Liver (tissue), 3 donors: ENCODE measurements around the gene ARSD.

ENCODE experiments used
- ATF3 ChIP-seq: IDR thresholded peaks from 2 replicates; pipeline ENCODE4 v1.6.1; 2016; ENCODE audit warnings: antibody characterized with exemption
- CTCF ChIP-seq: fragments of 150-350 bp; IDR thresholded peaks from 2 replicates; pipeline ENCODE4 v1.5.1; 2017; ENCODE audit warnings: improper control_type of control experiment, low read depth, low read length; ENCODE audit not compliant: missing input control
- EGR1 ChIP-seq, 2 donors: IDR thresholded peaks; 2 replicates each; pipeline ENCODE4 v1.6.1; 2016 to 2018; ENCODE audit warnings: antibody characterized with exemption in 2 of 2, low read depth in 2 of 2
- GABPA ChIP-seq, 2 donors: IDR thresholded peaks in 1 of 2; conservative IDR thresholded peaks in 1 of 2; 2 replicates each; pipeline ENCODE4 v1.6.1; 2016; ENCODE audit warnings: antibody characterized with exemption in 2 of 2, mild to moderate bottlenecking in 1 of 2, moderate library complexity in 1 of 2
- JUND ChIP-seq, 2 donors: IDR thresholded peaks; 2 replicates each; pipeline ENCODE4 v1.6.1; 2016; ENCODE audit warnings: antibody characterized with exemption in 2 of 2
- MAX ChIP-seq: IDR thresholded peaks from 2 replicates; pipeline ENCODE4 v1.6.1; 2016; ENCODE audit warnings: antibody characterized with exemption
- RAD21 ChIP-seq, 2 donors: IDR thresholded peaks; 2 replicates each; pipeline ENCODE4 v1.6.1; 2016; ENCODE audit warnings: antibody characterized with exemption in 2 of 2, mild to moderate bottlenecking in 2 of 2
- REST ChIP-seq: IDR thresholded peaks from 2 replicates; pipeline ENCODE4 v1.6.1; 2016; ENCODE audit warnings: antibody characterized with exemption, mild to moderate bottlenecking
- RXRA ChIP-seq, 2 donors: IDR thresholded peaks; 2 replicates each; pipeline ENCODE4 v1.6.1; 2017 to 2018; ENCODE audit warnings: antibody characterized with exemption in 2 of 2, mild to moderate bottlenecking in 1 of 2
- SP1 ChIP-seq: IDR thresholded peaks from 2 replicates; pipeline ENCODE4 v1.6.1; 2018; ENCODE audit warnings: antibody characterized with exemption, mild to moderate bottlenecking
- TAF1 ChIP-seq: conservative IDR thresholded peaks from 2 replicates; pipeline ENCODE4 v1.6.1; 2016; ENCODE audit warnings: antibody characterized with exemption, mild to moderate bottlenecking
- YY1 ChIP-seq: IDR thresholded peaks from 2 replicates; pipeline ENCODE4 v1.6.1; 2016; ENCODE audit warnings: antibody characterized with exemption, mild to moderate bottlenecking
- TF ChIP-seq, protein P1 (sequence below): IDR thresholded peaks from 2 replicates; pipeline ENCODE4 v1.6.1; 2016; ENCODE audit warnings: antibody characterized with exemption
- donor health status: healthy.
- donor health status: healthy.

- TF ChIP-seq CTCF, result no peak
- TF ChIP-seq RXRA (IDR thresholded peaks at IDR 0.05), result no peak
- TF ChIP-seq TAF1, result no peak
- no peak for TF ChIP-seq EGR1 (IDR thresholded peaks at IDR 0.05; ENCODE audit: low read depth in 2 of 2)
- no peak for TF ChIP-seq MAX
- TF ChIP-seq SP1, result no peak
- TF ChIP-seq ATF3, result no peak
- TF ChIP-seq REST, result no peak
- TF ChIP-seq YY1, result no peak
- no peak for TF ChIP-seq RAD21 (IDR thresholded peaks at IDR 0.05)
- TF ChIP-seq JUND (IDR thresholded peaks at IDR 0.05), result no peak
- no peak for TF ChIP-seq GABPA (IDR thresholded peaks at IDR 0.05 in 1 of 2, conservative IDR thresholded peaks at IDR 0.05 in 1 of 2)
- TF ChIP-seq, protein P1, sequence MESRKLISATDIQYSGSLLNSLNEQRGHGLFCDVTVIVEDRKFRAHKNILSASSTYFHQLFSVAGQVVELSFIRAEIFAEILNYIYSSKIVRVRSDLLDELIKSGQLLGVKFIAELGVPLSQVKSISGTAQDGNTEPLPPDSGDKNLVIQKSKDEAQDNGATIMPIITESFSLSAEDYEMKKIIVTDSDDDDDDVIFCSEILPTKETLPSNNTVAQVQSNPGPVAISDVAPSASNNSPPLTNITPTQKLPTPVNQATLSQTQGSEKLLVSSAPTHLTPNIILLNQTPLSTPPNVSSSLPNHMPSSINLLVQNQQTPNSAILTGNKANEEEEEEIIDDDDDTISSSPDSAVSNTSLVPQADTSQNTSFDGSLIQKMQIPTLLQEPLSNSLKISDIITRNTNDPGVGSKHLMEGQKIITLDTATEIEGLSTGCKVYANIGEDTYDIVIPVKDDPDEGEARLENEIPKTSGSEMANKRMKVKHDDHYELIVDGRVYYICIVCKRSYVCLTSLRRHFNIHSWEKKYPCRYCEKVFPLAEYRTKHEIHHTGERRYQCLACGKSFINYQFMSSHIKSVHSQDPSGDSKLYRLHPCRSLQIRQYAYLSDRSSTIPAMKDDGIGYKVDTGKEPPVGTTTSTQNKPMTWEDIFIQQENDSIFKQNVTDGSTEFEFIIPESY, result no peak
Measured at GRCh38 chrX:2854918-2855317, 74.2 kb downstream of the ARSD start.
